AG09309 (cell line): Measurements from ENCODE around the gene OTC.

ENCODE experiments used
- DNase-seq: peaks from one replicate; pipeline ENCODE4 v3.0.0-alpha.2; 2010; ENCODE audit warnings: low read depth
- H3K4me3 ChIP-seq: 2 replicates; pipeline ENCODE4 v1.5.1; 2011; ENCODE audit warnings: mild to moderate bottlenecking, low read depth, low read length, moderate library complexity; ENCODE audit not compliant: control insufficient read depth
- CTCF ChIP-seq: IDR thresholded peaks from 2 replicates; pipeline ENCODE4 v1.5.1; 2011; ENCODE audit warnings: mild to moderate bottlenecking, low read depth, low read length, inconsistent platforms; ENCODE audit not compliant: insufficient read depth, control insufficient read depth; ENCODE audit errors: missing control alignments

OTC gene

GRCh38 chrX:38347136-38347535 is 5.3 kb upstream of the OTC start:
- DNase-seq, result peak; percentile 25
- no peak overlapping the region for H3K4me3 ChIP-seq
- TF ChIP-seq CTCF, result no peak

- DNase-seq, result no peak
- no peak for TF ChIP-seq CTCF
- H3K4me3 ChIP-seq, result no peak overlapping the region
These were observed 1.1 kb upstream of the OTC start for GRCh38 chrX:38351346-38351745.

- no peak for TF ChIP-seq CTCF
- no peak overlapping the region for H3K4me3 ChIP-seq
- DNase-seq, result no peak
These were observed 4.0 kb downstream of the OTC start for GRCh38 chrX:38356401-38356800.

- no peak for TF ChIP-seq CTCF
- no peak for DNase-seq
- no peak overlapping the region for H3K4me3 ChIP-seq
These were observed 5.6 kb downstream of the OTC start for GRCh38 chrX:38357747-38358673.

GRCh38 chrX:38363046-38363445 is 10.6 kb downstream of the OTC start:
- no peak for DNase-seq
- no peak for TF ChIP-seq CTCF
- no peak overlapping the region for H3K4me3 ChIP-seq

- no peak for TF ChIP-seq CTCF
- H3K4me3 ChIP-seq, result no peak overlapping the region
- no peak for DNase-seq
These were observed 13.6 kb downstream of the OTC start for GRCh38 chrX:38365954-38366353.
